GM12801 (cell line): Measurements from ENCODE around the gene RPS27L.

Experiments used
- TF ChIP-seq, protein P1 (sequence below): IDR thresholded peaks from one replicate; pipeline ENCODE4 v1.5.1; 2011; ENCODE audit warnings: control low read depth; ENCODE audit not compliant: insufficient read length; ENCODE audit errors: extremely low read depth

Gene RPS27L

GRCh38 chr15:63156086-63156710, 1.1 kb downstream of the RPS27L start:
- TF ChIP-seq, protein P1, sequence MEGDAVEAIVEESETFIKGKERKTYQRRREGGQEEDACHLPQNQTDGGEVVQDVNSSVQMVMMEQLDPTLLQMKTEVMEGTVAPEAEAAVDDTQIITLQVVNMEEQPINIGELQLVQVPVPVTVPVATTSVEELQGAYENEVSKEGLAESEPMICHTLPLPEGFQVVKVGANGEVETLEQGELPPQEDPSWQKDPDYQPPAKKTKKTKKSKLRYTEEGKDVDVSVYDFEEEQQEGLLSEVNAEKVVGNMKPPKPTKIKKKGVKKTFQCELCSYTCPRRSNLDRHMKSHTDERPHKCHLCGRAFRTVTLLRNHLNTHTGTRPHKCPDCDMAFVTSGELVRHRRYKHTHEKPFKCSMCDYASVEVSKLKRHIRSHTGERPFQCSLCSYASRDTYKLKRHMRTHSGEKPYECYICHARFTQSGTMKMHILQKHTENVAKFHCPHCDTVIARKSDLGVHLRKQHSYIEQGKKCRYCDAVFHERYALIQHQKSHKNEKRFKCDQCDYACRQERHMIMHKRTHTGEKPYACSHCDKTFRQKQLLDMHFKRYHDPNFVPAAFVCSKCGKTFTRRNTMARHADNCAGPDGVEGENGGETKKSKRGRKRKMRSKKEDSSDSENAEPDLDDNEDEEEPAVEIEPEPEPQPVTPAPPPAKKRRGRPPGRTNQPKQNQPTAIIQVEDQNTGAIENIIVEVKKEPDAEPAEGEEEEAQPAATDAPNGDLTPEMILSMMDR = no peak

GRCh38 chr15:63155486-63155885, 1.8 kb downstream of the RPS27L start:
- TF ChIP-seq, protein P1 = no peak

- TF ChIP-seq, protein P1 = no peak
Measured at GRCh38 chr15:63151665-63152064, 5.6 kb downstream of the RPS27L start.

DNA sequence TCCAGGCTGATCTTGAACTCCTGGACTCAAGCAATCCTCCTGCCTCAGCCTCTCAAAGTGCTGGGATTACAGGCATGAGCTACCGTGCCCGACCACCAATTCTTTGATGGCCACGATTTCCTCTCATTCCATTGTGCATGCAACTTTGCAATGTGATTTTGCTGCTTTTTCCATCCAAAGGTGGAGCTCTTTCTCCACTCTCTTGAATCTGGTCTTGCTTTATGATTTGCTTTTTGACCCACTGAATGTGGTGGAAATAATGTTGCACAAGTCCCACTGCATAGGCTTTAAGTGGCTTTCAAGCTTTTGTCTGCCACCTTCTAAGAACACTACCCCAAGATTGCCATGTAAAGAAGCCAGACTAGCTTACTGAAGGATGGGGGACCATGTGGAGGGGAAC, 10.6 kb downstream of the RPS27L start:
- TF ChIP-seq, protein P1 = no peak

DNA sequence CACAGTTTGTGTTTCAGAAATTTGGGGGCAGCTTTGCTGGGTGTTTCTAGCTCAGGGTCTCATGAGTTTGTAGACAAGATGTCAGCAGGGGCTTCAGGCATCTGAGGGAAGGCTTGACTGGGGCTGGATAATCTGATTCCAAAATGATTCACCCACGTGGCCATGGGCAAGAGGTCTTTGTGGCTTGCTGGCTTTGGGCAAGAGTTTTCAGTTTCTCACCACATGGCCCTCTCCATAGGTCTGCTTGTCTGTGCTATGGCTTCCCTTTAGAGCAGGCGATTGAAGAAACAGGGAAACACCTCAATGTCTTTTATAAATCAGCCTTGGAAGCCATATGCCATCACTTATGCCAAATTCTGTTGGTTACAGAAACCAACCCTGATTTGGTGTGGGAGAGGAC, 11.9 kb downstream of the RPS27L start:
- TF ChIP-seq, protein P1 = no peak

DNA sequence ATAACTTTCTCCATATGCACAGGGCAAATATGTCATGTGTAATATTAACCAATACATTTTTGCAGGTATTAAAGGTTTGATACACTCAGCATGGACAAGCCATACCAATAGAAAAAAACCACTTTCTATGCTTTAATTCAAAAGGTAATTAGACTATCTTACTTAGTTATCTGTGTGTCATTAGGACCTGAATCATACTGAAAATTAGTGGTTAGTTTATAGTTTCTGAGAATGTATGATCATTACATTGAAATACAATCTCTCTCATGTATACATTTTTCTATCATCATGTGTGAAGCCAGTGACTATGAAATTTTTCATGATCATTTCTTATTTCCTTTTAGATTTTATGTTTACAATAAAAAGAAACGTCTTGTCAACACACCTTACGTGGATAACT, 16.3 kb downstream of the RPS27L start:
- TF ChIP-seq, protein P1 = no peak

GRCh38 chr15:63136742-63137141, 20.5 kb downstream of the RPS27L start:
- TF ChIP-seq, protein P1 = no peak
